DND-41 (cell line): Measurements from ENCODE around the gene LARP1.

Source experiments
- ATAC-seq: fragments of 200-7000 bp; cut with Tn5 transposase; 3 replicates; pipeline ENCODE4 v1.9.1; 2021; ENCODE audit warnings: low read depth; ENCODE audit not compliant: insufficient read depth
- DNase-seq: peaks from one replicate; pipeline ENCODE4 v3.0.0-alpha.2; 2020
- H2AFZ ChIP-seq: 2 replicates; pipeline ENCODE4 v1.6.0; 2012; ENCODE audit warnings: low read depth, low read length
- H3K27ac ChIP-seq: 2 replicates; pipeline ENCODE4 v1.5.1; 2012; ENCODE audit warnings: low read length, inconsistent platforms
- H3K27me3 ChIP-seq: fragments of 200-600 bp; sonication (generic); 2 replicates; pipeline ENCODE4 v1.6.0; 2012; ENCODE audit warnings: low read length, mild to moderate bottlenecking, inconsistent platforms; ENCODE audit not compliant: insufficient read depth, poor library complexity
- H3K36me3 ChIP-seq: 2 replicates; pipeline ENCODE4 v1.5.1; 2012; ENCODE audit warnings: low read length, inconsistent platforms; ENCODE audit not compliant: insufficient read depth
- H3K4me1 ChIP-seq: 2 replicates; pipeline ENCODE4 v1.5.1; 2012; ENCODE audit warnings: mild to moderate bottlenecking, low read length; ENCODE audit not compliant: insufficient read depth
- H3K4me2 ChIP-seq: 2 replicates; pipeline ENCODE4 v1.6.0; 2012; ENCODE audit warnings: mild to moderate bottlenecking, moderate library complexity, low read length, inconsistent platforms; ENCODE audit not compliant: insufficient read depth
- H3K4me3 ChIP-seq, 2 experiments: fragments of 200-600 bp in 1 of 2; shearing (Covaris generic) in 1 of 2; 2 replicates each; pipeline ENCODE4 v1.5.1; 2012 to 2016; ENCODE audit warnings: inconsistent platforms in 2 of 2, low read length in 2 of 2, mild to moderate bottlenecking in 2 of 2, low read depth in 1 of 2, moderate library complexity in 1 of 2
- H3K79me2 ChIP-seq: 2 replicates; pipeline ENCODE4 v1.6.0; 2012; ENCODE audit warnings: low read length, inconsistent platforms; ENCODE audit not compliant: insufficient read depth
- H3K9ac ChIP-seq: 2 replicates; pipeline ENCODE4 v1.6.0; 2012; ENCODE audit warnings: low read depth, mild to moderate bottlenecking, inconsistent platforms, low read length, moderate library complexity
- H3K9me3 ChIP-seq: 2 replicates; pipeline ENCODE4 v1.5.1; 2012; ENCODE audit warnings: low read length, moderate library complexity, mild to moderate bottlenecking, inconsistent platforms; ENCODE audit not compliant: insufficient read depth, severe bottlenecking
- H4K20me1 ChIP-seq: 2 replicates; pipeline ENCODE4 v1.6.0; 2012; ENCODE audit warnings: low read length; ENCODE audit not compliant: insufficient read depth
- CTCF ChIP-seq: IDR thresholded peaks from 2 replicates; pipeline ENCODE4 v1.5.1; 2012; ENCODE audit warnings: borderline replicate concordance, low read length, moderate library complexity, mild to moderate bottlenecking; ENCODE audit not compliant: poor library complexity, severe bottlenecking; ENCODE audit errors: extremely low read depth
- EZH2 ChIP-seq: IDR thresholded peaks from 3 replicates; pipeline ENCODE4 v1.6.1; 2012; ENCODE audit warnings: borderline replicate concordance, low read depth, mild to moderate bottlenecking, moderate library complexity, low read length, inconsistent platforms; ENCODE audit not compliant: severe bottlenecking

Gene LARP1

DNA sequence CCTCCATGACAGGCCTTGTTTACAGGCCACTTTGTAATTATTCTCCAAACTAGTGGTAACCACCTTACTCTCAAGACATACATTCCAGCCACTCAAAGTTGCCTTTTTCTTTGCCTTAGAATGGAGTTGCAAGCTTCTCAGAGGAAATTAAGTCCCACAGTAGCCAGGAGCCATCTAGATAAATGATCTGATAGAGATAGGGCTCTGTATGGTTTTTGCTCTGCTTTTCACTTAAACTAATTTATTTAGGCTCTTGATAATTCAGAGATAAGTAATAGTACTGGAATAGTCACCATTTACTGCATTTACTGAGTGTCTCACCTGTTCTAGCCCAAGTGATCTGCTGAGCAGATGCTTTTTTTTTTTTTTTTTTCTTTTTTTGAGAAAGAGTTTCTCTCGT, 7.5 kb downstream of the LARP1 start:
- peaks cover 63% of the 10 kb centered on the region for H3K36me3 ChIP-seq
- peaks cover 55% of the 10 kb centered on the region for H3K4me1 ChIP-seq
- no peak overlapping the region for H3K4me3 ChIP-seq
- no peak overlapping the region for H2AFZ ChIP-seq
- H4K20me1 ChIP-seq, result peaks cover 96% of the 10 kb centered on the region
- no peak overlapping the region for H3K9ac ChIP-seq
- H3K27me3 ChIP-seq, result no peaks in the 10 kb centered on the region
- peak overlapping the region; percentile 35; the same call in 1 of the 2 replicates for H3K4me2 ChIP-seq
- no peak for DNase-seq
- TF ChIP-seq CTCF (no peak), EZH2 (no peak)
- peaks cover 100% of the 10 kb centered on the region for H3K79me2 ChIP-seq
- no peak for ATAC-seq
- H3K27ac ChIP-seq, result no peak overlapping the region
- no peaks in the 10 kb centered on the region for H3K9me3 ChIP-seq

DNA sequence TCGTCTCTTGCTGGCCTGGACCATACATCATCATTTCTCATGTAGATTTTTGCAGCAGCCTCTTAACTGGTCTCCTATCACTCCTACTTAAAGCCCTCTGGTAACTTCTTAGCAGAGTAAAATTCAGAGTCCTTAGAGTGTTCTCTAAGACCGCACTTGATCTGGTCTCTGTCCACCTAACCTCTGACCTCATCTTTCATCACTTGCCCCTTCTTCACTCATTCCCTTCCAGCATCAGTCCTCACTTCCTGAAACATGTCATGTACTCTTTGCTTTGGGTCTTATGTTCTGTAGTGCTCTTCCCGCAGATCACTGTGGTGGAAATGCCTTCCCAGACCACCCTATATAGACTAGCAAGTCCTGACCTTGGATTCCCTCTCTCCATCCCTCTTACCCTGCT, 9.8 kb downstream of the LARP1 start:
- H3K36me3 ChIP-seq, result peaks cover 64% of the 10 kb centered on the region
- peaks cover 93% of the 10 kb centered on the region for H4K20me1 ChIP-seq
- peak overlapping the region; percentile 37; the same call in 1 of the 2 replicates for H3K27ac ChIP-seq
- no peak for TF ChIP-seq EZH2
- no peak for TF ChIP-seq CTCF
- H3K4me1 ChIP-seq, result peaks cover 42% of the 10 kb centered on the region
- no peak for ATAC-seq
- 0 out of 2 replicates have a peak overlapping the region, but pooled peaks have one; percentile 3 for H3K4me2 ChIP-seq
- H2AFZ ChIP-seq, result no peak overlapping the region
- no peak overlapping the region for H3K4me3 ChIP-seq
- H3K79me2 ChIP-seq, result peaks cover 99% of the 10 kb centered on the region
- no peaks in the 10 kb centered on the region for H3K9me3 ChIP-seq
- H3K27me3 ChIP-seq, result no peaks in the 10 kb centered on the region
- DNase-seq, result no peak
- H3K9ac ChIP-seq, result no peak overlapping the region

GRCh38 chr5:154765396-154765925, 10.3 kb downstream of the LARP1 start:
- Histone ChIP-seq H3K4me2 (0 out of 2 replicates have a peak overlapping the region, but pooled peaks have one; percentile 3), H3K9ac (no peak overlapping the region), H4K20me1 (peaks cover 93% of the 10 kb centered on the region), H2AFZ (no peak overlapping the region), H3K9me3 (no peaks in the 10 kb centered on the region), H3K79me2 (peaks cover 99% of the 10 kb centered on the region), H3K27me3 (no peaks in the 10 kb centered on the region), H3K4me1 (peaks cover 37% of the 10 kb centered on the region), H3K27ac (no peak overlapping the region), H3K36me3 (peaks cover 65% of the 10 kb centered on the region), H3K4me3 (no peak overlapping the region)
- DNase-seq, result no peak
- no peak for ATAC-seq
- TF ChIP-seq EZH2, result no peak
- no peak for TF ChIP-seq CTCF
